Stimulated activated CD8-positive, alpha-beta memory T cell treated with anti-CD3 and anti-CD28 coated beads, Interleukin-4, amount 100 ng/mL, for 24 hours (primary cell): ENCODE results near the gene INO80.
"Not testable (repeated sequence)": the region's sequence is repeated elsewhere in the genome, so short reads cannot be mapped to it uniquely, and the experiment has no call there.

Experiments
- DNase-seq: peaks from one replicate; pipeline ENCODE4 v3.0.0-alpha.2; 2020; ENCODE audit warnings: low read depth

The INO80 gene

GRCh38 chr15:40962317-40962716, 153.8 kb downstream of the INO80 start:
- not testable (repeated sequence) for DNase-seq

GRCh38 chr15:40961740-40962139, 154.3 kb downstream of the INO80 start:
- DNase-seq, result not testable (repeated sequence)

GRCh38 chr15:40960925-40961324, 155.2 kb downstream of the INO80 start:
- no peak for DNase-seq

GRCh38 chr15:40960151-40960885, 155.8 kb downstream of the INO80 start:
- no peak for DNase-seq

- DNase-seq, result no peak
Observed at GRCh38 chr15:40959331-40960141, 156.5 kb downstream of the INO80 start.

GRCh38 chr15:40958723-40959122, 157.4 kb downstream of the INO80 start:
- no peak for DNase-seq

- no peak for DNase-seq
Observed at GRCh38 chr15:40958146-40958545, 157.9 kb downstream of the INO80 start.

GRCh38 chr15:40957581-40958051, 158.5 kb downstream of the INO80 start:
- no peak for DNase-seq

GRCh38 chr15:40957041-40957555, 159.0 kb downstream of the INO80 start:
- DNase-seq, result no peak

- no peak for DNase-seq
Observed at GRCh38 chr15:40956541-40956982, 159.5 kb downstream of the INO80 start.

GRCh38 chr15:40955930-40956540, 160.0 kb downstream of the INO80 start:
- DNase-seq, result no peak

GRCh38 chr15:40955141-40955903, 160.8 kb downstream of the INO80 start:
- DNase-seq, result no peak

- not testable (repeated sequence) for DNase-seq
Observed at GRCh38 chr15:40954158-40954848, 161.8 kb downstream of the INO80 start.

- no peak for DNase-seq
Observed at GRCh38 chr15:40953713-40954074, 162.4 kb downstream of the INO80 start.

- peak; percentile 93 for DNase-seq
Observed at GRCh38 chr15:40952901-40953712, 163.0 kb downstream of the INO80 start, which contains the start of gene CHAC1. CHAC1 (plus strand) TSS chr15:40953471; CDS start chr15:40953584, 113 bp downstream.

GRCh38 chr15:40952301-40952900, 163.7 kb downstream of the INO80 start:
- no peak for DNase-seq

GRCh38 chr15:40951764-40952163, 164.3 kb downstream of the INO80 start:
- no peak for DNase-seq

GRCh38 chr15:40949756-40950207, 166.3 kb downstream of the INO80 start:
- DNase-seq, result no peak

GRCh38 chr15:40948706-40949473, 167.2 kb downstream of the INO80 start:
- no peak for DNase-seq
